Measurements from ENCODE around the gene MSH2. TPM values are rescaled to one million over a fixed set of nuclear protein-coding genes. Genes with fewer than 3 reads are reported as not detected.

The MSH2 gene
- total and polyA plus RNA-seq, 2 donors from 2014 or later, result 7.2 to 17.0 TPM

GRCh38 chr2:47484396-47484795 is 81.4 kb downstream of the MSH2 start:
- no peaks in the 10 kb centered on the region for H3K9me3 ChIP-seq (ENCODE audit: control insufficient read depth in 2 of 3, insufficient read depth in 1 of 3, low read length in 3 of 3)
- no peak overlapping the region for H3K4me3 ChIP-seq (ENCODE audit: low read length in 3 of 3)
- DNase-seq (no peak), FAIRE-seq (no peak)
- no peaks in the 10 kb centered on the region for H3K4me1 ChIP-seq (ENCODE audit: control insufficient read depth in 2 of 3, insufficient read depth in 2 of 3, low read depth in 1 of 3, low read length in 3 of 3)
- TF ChIP-seq CTCF (IDR thresholded peaks at IDR 0.05; ENCODE audit: borderline replicate concordance, extremely low read depth, insufficient read depth), result no peak
- H3K36me3 ChIP-seq (ENCODE audit: control insufficient read depth in 2 of 3, insufficient read depth in 3 of 3, low read length in 3 of 3), result peaks cover 0 to 4% (median 0%) of the 10 kb centered on the region in 3 donors
- intact Hi-C loops (cut with DNase I), result no loop called here
- no peaks in the 10 kb centered on the region for H3K27me3 ChIP-seq (ENCODE audit: control insufficient read depth, insufficient read depth, low read length)
- no peak overlapping the region for H3K9ac ChIP-seq (ENCODE audit: low read length in 3 of 3)
- H3K27ac ChIP-seq (ENCODE audit: low read depth in 2 of 2, low read length in 2 of 2), result no peak overlapping the region

- intact Hi-C loops (cut with DNase I), result no loop called here
- no peak for TF ChIP-seq CTCF (IDR thresholded peaks at IDR 0.05; ENCODE audit: borderline replicate concordance, extremely low read depth, insufficient read depth)
- no peaks in the 10 kb centered on the region for H3K9me3 ChIP-seq (ENCODE audit: control insufficient read depth in 2 of 3, insufficient read depth in 1 of 3, low read length in 3 of 3)
- H3K36me3 ChIP-seq (ENCODE audit: control insufficient read depth in 2 of 3, insufficient read depth in 3 of 3, low read length in 3 of 3), result peaks cover 0 to 4% (median 0%) of the 10 kb centered on the region in 3 donors
- no peak overlapping the region for H3K4me3 ChIP-seq (ENCODE audit: low read length in 3 of 3)
- no peaks in the 10 kb centered on the region for H3K4me1 ChIP-seq (ENCODE audit: control insufficient read depth in 2 of 3, insufficient read depth in 2 of 3, low read depth in 1 of 3, low read length in 3 of 3)
- H3K27me3 ChIP-seq (ENCODE audit: control insufficient read depth, insufficient read depth, low read length), result no peaks in the 10 kb centered on the region
- DNase-seq, result no peak
- no peak for FAIRE-seq
- no peak overlapping the region for H3K27ac ChIP-seq (ENCODE audit: low read depth in 2 of 2, low read length in 2 of 2)
- H3K9ac ChIP-seq (ENCODE audit: low read length in 3 of 3), result no peak overlapping the region
Observed at GRCh38 chr2:47485177-47485576, 82.2 kb downstream of the MSH2 start.

- H3K36me3 ChIP-seq (ENCODE audit: control insufficient read depth in 2 of 3, insufficient read depth in 3 of 3, low read length in 3 of 3), result peaks cover 0 to 4% (median 0%) of the 10 kb centered on the region in 3 donors
- intact Hi-C loops (cut with DNase I), result no loop called here
- DNase-seq, result no peak
- H3K27ac ChIP-seq (ENCODE audit: low read depth in 2 of 2, low read length in 2 of 2), result no peak overlapping the region
- H3K4me1 ChIP-seq (ENCODE audit: control insufficient read depth in 2 of 3, insufficient read depth in 2 of 3, low read depth in 1 of 3, low read length in 3 of 3), result no peaks in the 10 kb centered on the region
- no peak overlapping the region for H3K4me3 ChIP-seq (ENCODE audit: low read length in 3 of 3)
- TF ChIP-seq CTCF (IDR thresholded peaks at IDR 0.05; ENCODE audit: borderline replicate concordance, extremely low read depth, insufficient read depth), result no peak
- H3K9ac ChIP-seq (ENCODE audit: low read length in 3 of 3), result no peak overlapping the region
- H3K27me3 ChIP-seq (ENCODE audit: control insufficient read depth, insufficient read depth, low read length), result no peaks in the 10 kb centered on the region
- H3K9me3 ChIP-seq (ENCODE audit: control insufficient read depth in 2 of 3, insufficient read depth in 1 of 3, low read length in 3 of 3), result no peaks in the 10 kb centered on the region
- no peak for FAIRE-seq
Observed at GRCh38 chr2:47485751-47486300, 82.9 kb downstream of the MSH2 start.
